Body of pancreas (tissue), 4 donors: ENCODE measurements around the gene RASSF5. TPM values are rescaled to one million over a fixed set of nuclear protein-coding genes. Genes with fewer than 3 reads are reported as not detected.
A peak's percentile ranks its signal among the peaks of the same experiment; 100 is the strongest.

Experiments
- ATAC-seq: fragments of 150-250 bp; one replicate; pipeline ENCODE4 v1.9.1; 2016
- DNase-seq, 4 donors: peaks; one replicate each; pipeline ENCODE4 v3.0.0-alpha.2; 2019
- H3K27ac ChIP-seq, 4 donors: fragments of 200-600 bp; sonication (generic); 1 replicate in 3 of 4; 2 replicates in 1 of 4; pipeline versions ENCODE4 v1.5.1 to v1.6.1; 2016 to 2019; ENCODE audit warnings: mild to moderate bottlenecking in 1 of 4, mixed read lengths in 1 of 4, moderate library complexity in 1 of 4
- H3K27me3 ChIP-seq, 2 donors: fragments of 200-600 bp; sonication (generic); one replicate each; pipeline ENCODE4 v1.6.0; 2016; ENCODE audit warnings: mild to moderate bottlenecking in 1 of 2
- H3K36me3 ChIP-seq, 2 donors: fragments of 200-600 bp; sonication (generic); replicated peaks in 1 of 2; 2 replicates each; pipeline ENCODE4 v1.5.1; 2016; ENCODE audit warnings: low read depth in 2 of 2; ENCODE audit not compliant: insufficient read depth in 1 of 2
- H3K4me1 ChIP-seq: fragments of 200-600 bp; sonication (generic); one replicate; pipeline ENCODE4 v1.6.0; 2016
- H3K4me3 ChIP-seq, 2 donors: fragments of 200-600 bp; sonication (generic); 1 replicate in 1 of 2; 2 replicates in 1 of 2; pipeline ENCODE4 v1.5.1; 2016 to 2019
- H3K9me3 ChIP-seq, 3 donors: fragments of 200-600 bp; sonication (generic); 1 replicate in 2 of 3; 2 replicates in 1 of 3; pipeline ENCODE4 v1.5.1; 2016
- CTCF ChIP-seq, 7 experiments: fragments of 450-650 bp in 4 of 7; fragments of 200-600 bp in 3 of 7; sonication (generic) in 3 of 7; IDR thresholded peaks; one replicate each; pipeline ENCODE4 v1.5.1; 2016 to 2019; ENCODE audit warnings: antibody characterized with exemption in 7 of 7
- POLR2A ChIP-seq, 3 donors: fragments of 450-650 bp; IDR thresholded peaks; one replicate each; pipeline ENCODE4 v1.6.1; 2016; ENCODE audit warnings: antibody characterized with exemption in 3 of 3, mild to moderate bottlenecking in 2 of 3
- WGBS, 2 donors: methylation state at CpG; one replicate each; pipeline ENCODE4 v1.1.5; 2017; 5-methylcytosine and 5-hydroxymethylcytosine counted together
- intact Hi-C: fragments of 100-400 bp; cut with DNase I; formaldehyde crosslinking; loops from one replicate; pipeline ENCODE4 v1.15.1; 2023
- total RNA-seq, 2 donors: library from RNA; depleted of rRNA; stranded (reverse); fragments of >200 nt; gene quantifications; one replicate each; pipeline ENCODE4 v1.1.0, GENCODE V29; 2016

RASSF5 gene
- total RNA-seq, 2 donors from 2014 or later, result 21.5 to 35.9 TPM

- Histone ChIP-seq H3K4me1 (peaks cover 61% of the 10 kb centered on the region), H3K9me3 (no peaks in the 10 kb centered on the region), H3K27me3 (no peaks in the 10 kb centered on the region), H3K36me3 (no peaks in the 10 kb centered on the region), H3K27ac (peak overlapping the region; percentile 40 to 83 (median 60)), H3K4me3 (no peak overlapping the region)
- WGBS, 2 donors, result 34 to 60% methylated on average over 9 to 10 of the region's 10 CpGs
- TF ChIP-seq POLR2A (IDR thresholded peaks at IDR 0.05) (no peak), CTCF (IDR thresholded peaks at IDR 0.05) (no peak)
- intact Hi-C loops, result no loop called here
- ATAC-seq (no peak), DNase-seq (peak in 2 of 4 donors; percentile 27 to 31)
Observed at GRCh38 chr1:206555473-206555935, 48.2 kb downstream of the RASSF5 start.

GRCh38 chr1:206556047-206556749, 48.9 kb downstream of the RASSF5 start:
- intact Hi-C loops, result no loop called here
- Histone ChIP-seq H3K27me3 (no peaks in the 10 kb centered on the region), H3K9me3 (no peaks in the 10 kb centered on the region), H3K27ac (peak overlapping the region; percentile 40 to 83 (median 60)), H3K36me3 (no peaks in the 10 kb centered on the region), H3K4me3 (no peak overlapping the region), H3K4me1 (peaks cover 68% of the 10 kb centered on the region)
- ATAC-seq (peak; percentile 16), DNase-seq (no peak)
- 43 to 55% methylated on average over 4 to 7 of the region's 7 CpGs for WGBS, 2 donors
- TF ChIP-seq POLR2A (IDR thresholded peaks at IDR 0.05), result no peak
- TF ChIP-seq CTCF (IDR thresholded peaks at IDR 0.05), result no peak

- H3K4me3 ChIP-seq, result peak overlapping the region; percentile 23 to 35
- peak overlapping the region; percentile 35 to 83 (median 67) for H3K27ac ChIP-seq
- H3K9me3 ChIP-seq, result no peaks in the 10 kb centered on the region
- DNase-seq (peak; percentile 60 to 85 (median 70)), ATAC-seq (peak; percentile 56)
- WGBS, 2 donors, result 1% methylated on average over 40 to 52 of the region's 67 CpGs
- peak in 2 of 3 donors; percentile 31 to 67 for TF ChIP-seq POLR2A (IDR thresholded peaks at IDR 0.05)
- TF ChIP-seq CTCF (IDR thresholded peaks at IDR 0.05), result peak in 1 of 7 experiments; percentile 10
- no peaks in the 10 kb centered on the region for H3K36me3 ChIP-seq
- intact Hi-C loops, result no loop called here
- H3K27me3 ChIP-seq, result no peaks in the 10 kb centered on the region
- H3K4me1 ChIP-seq, result peaks cover 69% of the 10 kb centered on the region
Observed at GRCh38 chr1:206556750-206557635, 49.7 kb downstream of the RASSF5 start.

GRCh38 chr1:206557636-206558473, 50.5 kb downstream of the RASSF5 start:
- ATAC-seq, result no peak
- TF ChIP-seq CTCF (IDR thresholded peaks at IDR 0.05) (no peak), POLR2A (IDR thresholded peaks at IDR 0.05) (no peak)
- intact Hi-C loops, result no loop called here
- no peaks in the 10 kb centered on the region for H3K27me3 ChIP-seq
- DNase-seq, result peak in 2 of 4 donors; percentile 26 to 42
- H3K4me1 ChIP-seq, result peaks cover 69% of the 10 kb centered on the region
- H3K36me3 ChIP-seq, result no peaks in the 10 kb centered on the region
- 40 to 47% methylated on average over 14 of the region's 14 CpGs for WGBS, 2 donors
- H3K27ac ChIP-seq, result peak overlapping the region; percentile 35 to 83 (median 67)
- peak overlapping the region; percentile 23 to 35 for H3K4me3 ChIP-seq
- no peaks in the 10 kb centered on the region for H3K9me3 ChIP-seq
